Right ventricle myocardium superior (tissue), 1 donor: ENCODE data around the gene MYOZ1. TPM values are rescaled to one million over a fixed set of nuclear protein-coding genes. Genes with fewer than 3 reads are reported as not detected.
"Not testable (repeated sequence)": the region's sequence is repeated elsewhere in the genome, so short reads cannot be mapped to it uniquely, and the experiment has no call there.

Source experiments
- ATAC-seq: fragments of 200-7000 bp; cut with Tn5 transposase; one replicate; pipeline ENCODE4 v1.9.1; 2020; ENCODE audit warnings: mild to moderate bottlenecking; ENCODE audit not compliant: poor library complexity
- DNase-seq: peaks from one replicate; pipeline ENCODE4 v3.0.0-alpha.2; 2020
- intact Hi-C: fragments of 100-400 bp; cut with DNase I; formaldehyde crosslinking; loops from one replicate; pipeline ENCODE4 v1.11.2; 2022
- long read RNA-seq: library from polyadenylated mRNA; unstranded; transcript quantifications from one replicate; pipeline ENCODE4 v2.0.0, GENCODE V29; 2021
- total RNA-seq: library from RNA; stranded (reverse); fragmentation: NEBNext Ultra II Directional; extraction: Animal tissue kit (Norgen Biotek cat#: 25700); gene quantifications from one replicate; pipeline ENCODE4 v1.2.1, GENCODE V29; 2021
- donor health status: DM: no; HTN: yes; CAD: no; lungs with severe emphysema.

MYOZ1 gene
- 0.38 TPM for total RNA-seq
- long read RNA-seq, partial matches to known transcripts = 0 of 1 reads
- long read RNA-seq, other reads (novel, unspliced or antisense) = 0 of 1 reads

GRCh38 chr10:73641328-73642060 is at the start of gene MYOZ1:
Gene MYOZ1 (minus strand): TSS chr10:73641474. CDS start chr10:73640017, 1,457 bp downstream.
- no peak for DNase-seq
- intact Hi-C loops = loop anchor here (2.0 kb wide), 1 partner anchor 113 kb away; no protein-coding TSS in a partner anchor
- no peak for ATAC-seq

- intact Hi-C loops, DNase-seq, ATAC-seq: not testable (repeated sequence)
Measured at GRCh38 chr10:73690755-73691154, 49.5 kb upstream of the MYOZ1 start.

- DNase-seq, ATAC-seq, intact Hi-C loops: not testable (repeated sequence)
Measured at GRCh38 chr10:73689596-73689995, 48.3 kb upstream of the MYOZ1 start.

GRCh38 chr10:73687641-73688040 is 46.4 kb upstream of the MYOZ1 start:
- DNase-seq, intact Hi-C loops, ATAC-seq: not testable (repeated sequence)

- intact Hi-C loops, DNase-seq, ATAC-seq: not testable (repeated sequence)
Measured at GRCh38 chr10:73674546-73674945, 33.3 kb upstream of the MYOZ1 start.

- intact Hi-C loops, DNase-seq, ATAC-seq: not testable (repeated sequence)
Measured at GRCh38 chr10:73668378-73668777, 27.1 kb upstream of the MYOZ1 start.

GRCh38 chr10:73666153-73666809 is 25.0 kb upstream of the MYOZ1 start:
- intact Hi-C loops, DNase-seq, ATAC-seq: not testable (repeated sequence)

GRCh38 chr10:73665581-73665980 is 24.3 kb upstream of the MYOZ1 start:
- DNase-seq, intact Hi-C loops, ATAC-seq: not testable (repeated sequence)

GRCh38 chr10:73664156-73665040 is 23.1 kb upstream of the MYOZ1 start:
- DNase-seq, intact Hi-C loops, ATAC-seq: not testable (repeated sequence)

GRCh38 chr10:73663621-73664020 is 22.3 kb upstream of the MYOZ1 start:
- DNase-seq, intact Hi-C loops, ATAC-seq: not testable (repeated sequence)

- DNase-seq, intact Hi-C loops, ATAC-seq: not testable (repeated sequence)
Measured at GRCh38 chr10:73662705-73663104, 21.4 kb upstream of the MYOZ1 start.

- DNase-seq (peak; percentile 70), ATAC-seq (peak; percentile 78)
- intact Hi-C loops = loop anchor here (10.0 kb wide), 1 partner anchor 79 kb away; no protein-coding TSS in a partner anchor
Measured at GRCh38 chr10:73655990-73656298, 14.7 kb upstream of the MYOZ1 start, which contains the start of gene SYNPO2L. Gene SYNPO2L (minus strand): TSS chr10:73656029. CDS start chr10:73655922, 107 bp downstream.

GRCh38 chr10:73655257-73655989 is 14.1 kb upstream of the MYOZ1 start:
- peak; percentile 11 for ATAC-seq
- intact Hi-C loops = loop anchor here (10.0 kb wide), 1 partner anchor 79 kb away; no protein-coding TSS in a partner anchor
- no peak for DNase-seq

- intact Hi-C loops = loop anchor here (10.0 kb wide), 1 partner anchor 81 kb away; no protein-coding TSS in a partner anchor
- ATAC-seq = peak; percentile 7
- DNase-seq = no peak
Measured at GRCh38 chr10:73653701-73654100, 12.4 kb upstream of the MYOZ1 start.

- DNase-seq (no peak), ATAC-seq (no peak)
- intact Hi-C loops = loop anchor here (10.0 kb wide), 1 partner anchor 82 kb away; no protein-coding TSS in a partner anchor
Measured at GRCh38 chr10:73653195-73653594, 11.9 kb upstream of the MYOZ1 start.

- intact Hi-C loops = loop anchor here (10.0 kb wide), 1 partner anchor 84 kb away; no protein-coding TSS in a partner anchor
- peak; percentile 74 for DNase-seq
- peak; percentile 48 for ATAC-seq
Measured at GRCh38 chr10:73650537-73651331, 9.5 kb upstream of the MYOZ1 start.
